SK-N-SH treated with all-trans-retinoic acid at 6 μM for 48 hours (cell line): ENCODE results near the gene ATRAID.

Source experiments
- ESRRG ChIP-seq: fragments of 250-450 bp; sonication (Bioruptor Pico); IDR thresholded peaks from 2 replicates; pipeline ENCODE4 v1.6.1; 2021; ENCODE audit warnings: mild to moderate bottlenecking
- RARB ChIP-seq: fragments of 250-450 bp; sonication (Bioruptor Pico); IDR thresholded peaks from 2 replicates; pipeline ENCODE4 v1.8.0; 2021; ENCODE audit warnings: mild to moderate bottlenecking, moderate library complexity
- SNAI2 ChIP-seq: fragments of 250-450 bp; sonication (Bioruptor Pico); IDR thresholded peaks from 2 replicates; pipeline ENCODE4 v1.5.0; 2020; ENCODE audit warnings: mild to moderate bottlenecking, moderate library complexity
- TF ChIP-seq, protein P1 (sequence below): fragments of 250-450 bp; sonication (Bioruptor Pico); IDR thresholded peaks from 2 replicates; pipeline ENCODE4 v1.5.1; 2020; ENCODE audit warnings: low read depth, mild to moderate bottlenecking, moderate library complexity

GRCh38 chr2:27209621-27210401 is 2.0 kb upstream of the ATRAID start:
- TF ChIP-seq SNAI2 (no peak), ESRRG (CRISPR knock-in tag) (no peak), RARB (CRISPR knock-in tag) (no peak)
- TF ChIP-seq, protein P1, sequence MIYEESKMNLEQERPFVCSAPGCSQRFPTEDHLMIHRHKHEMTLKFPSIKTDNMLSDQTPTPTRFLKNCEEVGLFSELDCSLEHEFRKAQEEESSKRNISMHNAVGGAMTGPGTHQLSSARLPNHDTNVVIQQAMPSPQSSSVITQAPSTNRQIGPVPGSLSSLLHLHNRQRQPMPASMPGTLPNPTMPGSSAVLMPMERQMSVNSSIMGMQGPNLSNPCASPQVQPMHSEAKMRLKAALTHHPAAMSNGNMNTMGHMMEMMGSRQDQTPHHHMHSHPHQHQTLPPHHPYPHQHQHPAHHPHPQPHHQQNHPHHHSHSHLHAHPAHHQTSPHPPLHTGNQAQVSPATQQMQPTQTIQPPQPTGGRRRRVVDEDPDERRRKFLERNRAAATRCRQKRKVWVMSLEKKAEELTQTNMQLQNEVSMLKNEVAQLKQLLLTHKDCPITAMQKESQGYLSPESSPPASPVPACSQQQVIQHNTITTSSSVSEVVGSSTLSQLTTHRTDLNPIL: no peak
